Tibial nerve (tissue), 4 donors: ENCODE measurements around the gene AURKAIP1.

Source experiments
- CTCF ChIP-seq, 5 experiments: fragments of 200-600 bp in 3 of 5; fragments of 450-650 bp in 2 of 5; sonication (generic) in 3 of 5; IDR thresholded peaks; one replicate each; pipeline ENCODE4 v1.5.1; 2016 to 2019; ENCODE audit warnings: antibody characterized with exemption in 5 of 5, mild to moderate bottlenecking in 3 of 5, moderate library complexity in 2 of 5
- EP300 ChIP-seq, 2 donors: sonication (generic); formaldehyde crosslinking; IDR thresholded peaks; one replicate each; pipeline ENCODE4 v1.6.1; 2017; ENCODE audit warnings: antibody characterized with exemption in 2 of 2, mild to moderate bottlenecking in 1 of 2
- POLR2A ChIP-seq, 2 donors: fragments of 450-650 bp; IDR thresholded peaks; one replicate each; pipeline ENCODE4 v1.6.1; 2017; ENCODE audit warnings: antibody characterized with exemption in 2 of 2, mild to moderate bottlenecking in 2 of 2, moderate library complexity in 2 of 2

DNA sequence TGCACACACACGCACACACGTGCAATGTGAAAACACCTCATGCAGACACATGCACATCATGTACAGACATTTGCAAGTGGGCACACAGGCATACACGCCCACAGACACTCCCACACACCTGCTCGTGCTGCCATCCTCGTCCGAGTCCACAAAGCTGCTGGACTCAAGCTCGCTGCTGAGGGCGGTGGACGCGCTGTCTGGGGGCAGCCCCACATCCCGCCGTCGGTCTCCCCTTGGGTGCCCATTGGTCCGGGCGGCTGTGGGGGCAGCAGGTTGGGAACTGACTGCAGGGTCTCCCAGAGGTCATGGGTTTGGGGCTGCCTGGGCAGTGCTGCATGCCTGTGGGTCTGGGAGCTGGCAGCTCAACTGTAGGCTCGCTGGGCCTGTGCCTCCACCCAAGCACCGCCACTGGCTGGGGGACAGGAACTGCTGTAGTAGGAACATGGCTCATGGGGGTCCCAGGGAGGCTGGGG is 33.4 kb downstream of the AURKAIP1 start:
- no peak for TF ChIP-seq POLR2A (IDR thresholded peaks at IDR 0.05)
- TF ChIP-seq CTCF (IDR thresholded peaks at IDR 0.05), result no peak
- TF ChIP-seq EP300 (IDR thresholded peaks at IDR 0.05), result no peak
